HCT116 (cell line): ENCODE measurements around the gene RASSF6.

ENCODE experiments used
- POLR2A ChIP-seq: IDR thresholded peaks from 2 replicates; pipeline ENCODE4 v1.7.0; 2011; ENCODE audit warnings: borderline replicate concordance; ENCODE audit not compliant: insufficient read depth, insufficient read length; ENCODE audit errors: extremely low read depth
- POLR2AphosphoS5 ChIP-seq: IDR thresholded peaks from 2 replicates; pipeline ENCODE4 v1.6.1; 2011; ENCODE audit warnings: mild to moderate bottlenecking, low read depth, low read length, moderate library complexity
- TF ChIP-seq, protein P1 (sequence below): IDR thresholded peaks from 2 replicates; pipeline ENCODE4 v1.6.1; 2012

GRCh38 chr4:73597594-73597993 is 22.6 kb downstream of the RASSF6 start:
- TF ChIP-seq, protein P1, sequence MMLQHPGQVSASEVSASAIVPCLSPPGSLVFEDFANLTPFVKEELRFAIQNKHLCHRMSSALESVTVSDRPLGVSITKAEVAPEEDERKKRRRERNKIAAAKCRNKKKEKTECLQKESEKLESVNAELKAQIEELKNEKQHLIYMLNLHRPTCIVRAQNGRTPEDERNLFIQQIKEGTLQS: no peak
- no peak for TF ChIP-seq POLR2AphosphoS5
- TF ChIP-seq POLR2A: no peak
